GM20000 (cell line): ENCODE results near the gene PRODH.
"Not testable (repeated sequence)": the region's sequence is repeated elsewhere in the genome, so short reads cannot be mapped to it uniquely, and the experiment has no call there.

Experiments
- DNase-seq: peaks from one replicate; pipeline ENCODE4 v3.0.0; 2012; ENCODE audit warnings: low spot score
- CTCF ChIP-seq: IDR thresholded peaks from 2 replicates; pipeline ENCODE4 v1.5.1; 2012; ENCODE audit warnings: mild to moderate bottlenecking, control low read depth; ENCODE audit errors: extremely low read depth, missing control alignments

The PRODH gene

GRCh38 chr22:18931905-18932652 is 4.0 kb downstream of the PRODH start:
- no peak for TF ChIP-seq CTCF

GRCh38 chr22:18929459-18929858 is 6.6 kb downstream of the PRODH start:
- no peak for DNase-seq
- no peak for TF ChIP-seq CTCF

More at GRCh38 chr22:18931905-18932652, 4.0 kb downstream of the PRODH start:
- no peak for DNase-seq

- DNase-seq = no peak
- TF ChIP-seq CTCF = no peak
Observed at GRCh38 chr22:18927573-18927972, 8.5 kb downstream of the PRODH start.

- no peak for TF ChIP-seq CTCF
- DNase-seq = no peak
Observed at GRCh38 chr22:18927020-18927419, 9.1 kb downstream of the PRODH start.

GRCh38 chr22:18925368-18926064 is 10.6 kb downstream of the PRODH start:
- DNase-seq = no peak
- TF ChIP-seq CTCF = no peak

GRCh38 chr22:18920257-18920902 is 15.7 kb downstream of the PRODH start:
- DNase-seq = not testable (repeated sequence)

- DNase-seq = not testable (repeated sequence)
Observed at GRCh38 chr22:18917818-18918217, 18.3 kb downstream of the PRODH start.

GRCh38 chr22:18915550-18915949 is 20.5 kb downstream of the PRODH start:
- DNase-seq = not testable (repeated sequence)

GRCh38 chr22:18914558-18914957 is 21.5 kb downstream of the PRODH start:
- not testable (repeated sequence) for DNase-seq

- not testable (repeated sequence) for DNase-seq
Observed at GRCh38 chr22:18912264-18912946, 23.7 kb downstream of the PRODH start.

- not testable (repeated sequence) for DNase-seq
Observed at GRCh38 chr22:18911535-18911934, 24.6 kb downstream of the PRODH start.
